Stimulated activated CD8-positive, alpha-beta memory T cell treated with anti-CD3 and anti-CD28 coated beads, Interleukin-7, amount 100 ng/mL, for 4 hours (primary cell): Measurements from ENCODE around the gene ATRX.
"Not testable (repeated sequence)": the region's sequence is repeated elsewhere in the genome, so short reads cannot be mapped to it uniquely, and the experiment has no call there.

ENCODE experiments used
- DNase-seq, 2 donors: peaks; one replicate each; pipeline ENCODE4 v3.0.0-alpha.2; 2020; ENCODE audit warnings: low read depth in 2 of 2

Gene ATRX

DNA sequence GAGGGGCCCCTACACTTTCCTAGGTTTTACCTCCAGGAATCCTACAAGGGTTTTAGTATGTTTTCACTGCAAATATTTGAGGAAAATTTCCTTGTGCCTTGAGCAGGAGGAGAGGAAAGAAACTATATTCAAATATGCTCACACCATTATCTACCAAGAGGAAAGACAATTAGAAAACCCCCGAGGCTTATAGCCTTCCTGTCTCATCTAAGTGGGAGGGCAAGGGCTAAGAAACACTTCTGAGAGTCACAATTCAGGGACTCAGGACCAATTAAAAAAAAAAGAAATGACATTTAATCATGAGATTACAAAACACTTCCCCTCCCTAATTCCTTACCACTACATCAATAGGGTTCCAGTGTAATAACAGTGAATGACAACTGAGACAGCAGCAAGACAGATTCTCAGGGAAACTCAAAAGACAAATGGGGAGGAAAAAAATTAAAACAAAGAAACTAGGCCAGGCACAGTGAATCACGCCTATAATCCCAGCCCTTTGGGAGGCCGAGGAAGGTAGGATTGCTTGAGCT lies 45.6 kb downstream of the ATRX start:
- DNase-seq, result no peak

DNA sequence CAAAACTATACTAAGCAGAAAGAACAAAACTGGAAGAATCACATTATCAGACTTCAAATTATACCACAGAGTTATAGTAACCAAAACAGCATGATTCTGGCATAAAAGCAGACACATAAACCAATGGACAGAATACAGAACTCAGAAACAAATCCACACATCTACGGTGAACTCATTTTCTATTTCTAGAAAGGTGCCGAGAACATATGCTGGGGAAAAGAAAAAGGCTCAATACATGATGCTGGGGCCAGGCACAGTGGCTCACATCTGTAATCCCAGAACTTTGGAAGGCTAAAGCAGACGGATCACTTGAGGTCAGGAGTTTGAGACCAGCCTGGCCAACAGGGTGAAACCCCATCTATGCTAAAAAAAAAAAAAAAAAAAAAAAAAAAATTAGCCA lies 52.7 kb downstream of the ATRX start:
- DNase-seq, result no peak

DNA sequence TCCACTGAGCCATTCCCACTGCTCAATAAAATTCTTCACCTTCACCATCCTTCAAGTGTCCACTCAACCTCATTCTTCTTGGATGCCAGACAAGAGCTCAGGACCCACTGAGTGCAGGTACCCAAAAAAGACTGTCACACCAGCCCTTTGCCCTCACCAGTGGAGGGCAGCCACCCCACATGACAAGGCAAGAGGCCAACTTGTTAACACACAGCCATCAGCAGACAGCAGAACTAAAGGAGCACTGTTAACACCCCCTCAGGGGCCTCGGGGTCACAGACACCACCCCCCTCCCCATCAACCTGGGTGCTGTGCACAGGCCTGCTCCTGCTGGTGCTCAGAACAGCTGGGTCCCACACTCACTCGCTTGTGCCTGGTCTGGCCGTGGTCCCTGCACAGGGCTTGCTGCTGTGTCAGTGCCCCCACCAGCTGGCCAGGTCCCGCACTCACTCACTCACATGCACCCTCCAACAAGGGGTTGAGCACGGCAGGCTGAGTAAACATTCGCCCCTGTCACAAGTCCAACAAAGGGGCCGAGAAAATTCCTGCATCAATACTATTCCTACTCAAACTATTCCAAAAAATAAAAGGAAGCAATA lies 54.1 kb downstream of the ATRX start:
- DNase-seq, result no peak

- DNase-seq, result not testable (repeated sequence)
Observed at GRCh38 chrX:77726095-77726494, 59.9 kb downstream of the ATRX start.

- no peak for DNase-seq
Observed at GRCh38 chrX:77723681-77724080, 62.3 kb downstream of the ATRX start.

GRCh38 chrX:77719388-77719787 lies 66.6 kb downstream of the ATRX start:
- no peak for DNase-seq

- no peak for DNase-seq
Observed at GRCh38 chrX:77704881-77705280, 81.1 kb downstream of the ATRX start.

- DNase-seq, result no peak
Observed at GRCh38 chrX:77698242-77698641, 87.8 kb downstream of the ATRX start.

GRCh38 chrX:77694491-77694890 lies 91.5 kb downstream of the ATRX start:
- no peak for DNase-seq

DNA sequence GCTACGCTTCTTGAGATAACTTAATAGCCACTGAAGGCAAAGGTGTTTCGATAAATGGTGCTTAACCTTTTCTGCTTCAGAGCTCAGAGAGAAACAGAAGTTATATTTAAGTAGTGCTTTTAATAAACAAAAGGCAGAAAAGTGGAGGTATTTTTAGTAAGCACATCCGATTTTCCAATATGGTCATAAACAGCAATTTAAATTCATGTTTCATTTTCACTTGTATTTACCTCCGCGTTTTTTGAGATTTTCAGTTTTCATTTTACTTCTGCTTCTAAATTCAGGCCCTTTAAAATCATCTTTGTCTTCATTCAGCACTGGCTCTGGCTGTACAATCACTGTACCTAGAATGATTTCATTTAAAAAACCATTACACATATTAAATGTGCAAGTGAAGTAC lies 92.4 kb downstream of the ATRX start:
- DNase-seq, result no peak

- DNase-seq, result no peak
Observed at GRCh38 chrX:77691916-77692315, 94.1 kb downstream of the ATRX start.

DNA sequence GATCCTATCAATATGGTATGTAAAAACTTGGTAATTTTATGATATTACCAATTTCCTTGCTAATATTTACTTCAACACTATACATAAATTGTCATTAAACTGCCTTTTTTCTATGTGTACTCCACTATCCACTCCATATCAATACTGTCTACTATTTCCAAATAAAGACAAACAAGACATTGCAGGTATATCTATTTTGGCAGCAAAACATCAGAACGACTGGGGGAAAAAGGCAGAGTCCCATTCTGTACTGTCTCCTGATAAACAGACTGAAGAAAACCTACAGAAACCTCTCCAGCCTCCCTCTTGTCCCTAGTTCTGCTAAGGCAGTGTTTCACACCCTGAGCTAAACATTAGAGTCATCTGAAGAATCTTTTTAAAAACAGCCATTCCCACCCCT lies 96.6 kb downstream of the ATRX start:
- DNase-seq, result no peak

DNA sequence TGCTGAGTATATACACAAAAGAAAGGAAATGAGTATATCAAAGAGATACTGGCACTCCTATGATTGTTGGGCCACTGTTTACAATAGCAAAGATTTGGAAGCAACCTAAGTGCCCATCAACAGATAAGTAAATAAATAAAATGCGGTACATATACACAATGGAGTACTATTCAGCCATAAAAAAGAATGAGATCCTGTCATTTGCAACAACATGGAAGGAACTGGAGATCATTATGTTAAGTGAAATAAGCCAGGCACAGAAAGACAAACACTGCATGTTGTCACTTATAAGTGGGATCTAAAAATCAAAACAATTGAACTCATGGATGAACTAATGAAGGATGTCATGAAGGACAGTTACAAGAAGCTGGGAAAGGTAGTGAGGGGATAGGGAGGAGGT lies 100.3 kb downstream of the ATRX start:
- not testable (repeated sequence) for DNase-seq

- no peak for DNase-seq
Observed at GRCh38 chrX:77679144-77679543, 106.9 kb downstream of the ATRX start.

DNA sequence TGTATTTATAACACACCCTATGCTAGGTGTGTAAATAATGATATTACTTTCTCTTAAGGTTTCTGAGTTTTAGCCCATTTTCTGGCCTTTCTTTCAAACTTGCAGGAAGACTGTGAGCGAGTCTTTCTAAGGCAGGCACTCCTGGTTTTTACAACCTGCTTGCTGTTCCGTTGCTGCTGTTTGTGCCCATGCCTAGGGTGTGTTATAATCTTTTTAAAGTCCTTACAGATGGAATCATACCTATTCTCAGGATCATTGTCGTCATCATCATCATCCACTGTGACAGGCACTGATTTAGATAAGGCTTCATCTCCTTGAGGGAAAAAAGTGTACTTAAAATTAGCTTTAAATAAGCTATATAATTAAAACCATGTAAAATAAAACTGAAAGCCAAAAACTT lies 110.0 kb downstream of the ATRX start:
- no peak for DNase-seq

DNA sequence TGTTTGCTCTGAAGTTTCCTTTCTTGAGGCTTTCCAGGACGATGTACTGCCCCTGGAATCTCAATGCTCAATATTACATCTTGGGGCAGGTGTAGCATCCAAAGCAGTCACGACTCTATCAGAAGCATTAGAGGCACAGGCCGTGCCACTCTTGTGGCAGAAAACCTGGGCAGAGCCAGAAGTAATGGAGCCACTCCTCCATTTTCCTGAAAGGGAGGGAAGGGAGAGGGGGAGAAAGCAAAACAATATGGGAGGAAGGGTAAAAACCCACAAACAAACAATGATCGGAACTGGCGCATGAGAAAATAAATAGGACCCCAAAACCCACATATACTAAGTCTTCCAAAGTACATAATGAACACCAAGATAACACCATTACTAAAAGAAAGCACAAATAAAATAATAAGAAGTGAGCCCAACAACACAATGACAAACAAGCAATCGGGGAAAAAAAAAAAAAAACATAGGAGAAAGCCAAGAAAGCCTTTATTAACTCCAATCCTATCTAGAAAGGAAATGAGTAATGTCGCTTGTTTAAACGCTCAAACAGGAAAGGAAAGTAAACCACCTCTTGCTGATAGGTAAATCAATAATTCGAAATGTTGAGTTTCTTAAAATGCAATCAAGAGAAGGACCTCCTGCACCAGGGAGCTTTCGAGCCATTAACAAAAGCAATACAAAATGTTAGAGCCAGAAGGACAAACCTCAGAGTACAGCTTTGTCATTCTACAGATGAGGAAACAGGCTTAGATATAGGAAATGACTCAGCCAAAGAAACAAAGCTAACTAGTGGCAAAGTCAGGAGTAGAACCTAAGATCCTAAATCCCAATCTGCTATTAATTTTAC lies 117.4 kb downstream of the ATRX start:
- DNase-seq, result no peak

DNA sequence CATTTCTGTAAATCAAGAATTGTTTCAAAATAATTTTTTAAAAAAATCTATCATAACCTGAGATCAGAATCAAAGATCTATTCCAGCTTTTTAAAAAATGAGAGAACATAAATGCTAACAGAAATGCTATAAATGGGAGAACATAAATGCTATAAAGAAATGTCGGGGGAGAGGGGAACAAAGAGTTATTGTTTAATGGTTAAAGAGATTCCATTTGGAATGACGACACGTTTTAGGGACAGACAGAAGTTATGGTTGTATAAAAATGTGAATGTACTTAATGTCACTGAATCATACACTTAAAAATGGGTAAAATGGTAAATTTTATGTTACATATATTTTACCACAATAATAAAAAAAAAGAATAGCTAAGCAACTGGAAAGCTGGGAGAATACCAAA lies 127.1 kb downstream of the ATRX start:
- DNase-seq, result no peak

DNA sequence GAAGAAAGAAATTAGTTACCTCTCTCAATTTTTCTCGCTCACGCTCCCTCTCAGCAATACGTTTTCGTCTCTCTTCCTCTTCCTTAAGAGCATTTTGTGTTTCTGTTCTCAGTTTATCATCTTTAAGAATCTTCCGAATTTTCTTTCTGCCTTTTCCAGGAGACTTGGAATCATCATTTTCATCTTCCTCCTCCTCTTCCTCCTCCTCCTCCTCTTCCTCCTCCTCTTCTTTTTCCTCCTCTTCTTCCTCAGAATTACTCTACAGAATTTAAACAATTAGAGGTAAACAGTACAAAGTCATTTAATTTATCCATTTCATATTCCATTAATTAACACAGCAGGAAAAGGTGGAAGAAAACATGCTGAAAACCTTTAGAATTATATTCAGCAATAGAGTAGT lies 133.9 kb downstream of the ATRX start:
- DNase-seq, result no peak

DNA sequence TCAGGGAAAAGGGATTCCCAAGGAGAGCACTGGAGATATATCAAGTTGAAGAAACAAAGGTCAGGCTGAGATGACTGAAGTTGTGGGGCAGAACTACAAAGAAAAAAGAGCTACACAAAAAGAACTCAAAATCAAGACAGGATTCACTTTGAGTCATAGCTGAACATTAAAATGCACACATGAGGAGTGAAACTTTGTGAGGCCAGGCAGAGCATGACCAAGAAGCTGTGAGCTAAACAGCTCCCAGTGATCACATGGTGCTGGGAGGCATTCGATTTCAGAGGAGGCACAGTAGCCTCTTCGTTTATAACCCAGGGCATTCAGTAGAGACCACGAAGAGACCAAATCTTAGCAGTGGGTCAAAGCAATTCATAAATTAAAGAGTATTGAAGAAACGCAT lies 145.3 kb downstream of the ATRX start:
- no peak for DNase-seq

DNA sequence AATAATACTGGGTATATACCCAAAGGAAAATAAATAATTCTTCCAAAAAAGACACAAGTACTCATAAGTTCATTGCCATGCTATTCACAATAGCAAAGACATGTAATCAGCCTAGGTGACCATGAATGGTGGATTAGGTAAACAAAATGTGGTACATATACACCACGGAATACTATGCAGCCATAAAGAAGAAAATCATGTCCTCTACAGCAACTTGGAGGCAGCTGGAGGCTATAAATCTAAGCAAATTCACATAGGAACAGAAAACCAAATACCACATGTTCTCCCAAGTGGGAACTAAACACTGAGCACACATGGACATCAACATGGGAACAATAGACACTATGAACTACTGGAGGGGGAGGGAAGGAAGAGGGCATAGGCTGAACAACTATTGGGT lies 146.2 kb downstream of the ATRX start:
- no peak for DNase-seq

DNA sequence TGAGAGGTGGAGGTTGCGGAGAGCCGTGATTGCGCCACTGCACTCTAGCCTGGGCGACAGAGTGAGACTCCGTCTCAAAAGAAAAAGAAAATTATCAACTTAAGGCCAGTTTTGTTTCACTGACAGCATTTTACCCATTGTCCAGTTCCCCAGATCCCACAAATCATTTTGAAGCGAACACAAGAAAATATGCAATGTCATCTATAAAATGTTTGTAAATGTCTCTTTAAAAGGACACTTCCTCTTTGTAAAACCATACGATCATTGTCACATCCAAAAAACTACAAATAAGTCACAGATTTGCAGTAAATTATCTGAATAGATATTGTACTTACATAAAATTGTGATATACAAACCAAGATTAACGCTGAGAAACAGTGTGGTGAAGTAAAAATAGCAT lies 147.6 kb downstream of the ATRX start:
- no peak for DNase-seq

GRCh38 chrX:77635373-77635772 lies 150.6 kb downstream of the ATRX start:
- DNase-seq, result no peak

GRCh38 chrX:77628294-77629025 lies 157.6 kb downstream of the ATRX start:
- DNase-seq, result no peak
